Fibroblast of upper back skin (primary cell): ENCODE results near the gene ITPKB.
A peak's percentile ranks its signal among the peaks of the same experiment; 100 is the strongest.

Source experiments
- DNase-seq: peaks from one replicate; pipeline ENCODE4 v3.0.0-alpha.2; 2013

ITPKB gene

DNA sequence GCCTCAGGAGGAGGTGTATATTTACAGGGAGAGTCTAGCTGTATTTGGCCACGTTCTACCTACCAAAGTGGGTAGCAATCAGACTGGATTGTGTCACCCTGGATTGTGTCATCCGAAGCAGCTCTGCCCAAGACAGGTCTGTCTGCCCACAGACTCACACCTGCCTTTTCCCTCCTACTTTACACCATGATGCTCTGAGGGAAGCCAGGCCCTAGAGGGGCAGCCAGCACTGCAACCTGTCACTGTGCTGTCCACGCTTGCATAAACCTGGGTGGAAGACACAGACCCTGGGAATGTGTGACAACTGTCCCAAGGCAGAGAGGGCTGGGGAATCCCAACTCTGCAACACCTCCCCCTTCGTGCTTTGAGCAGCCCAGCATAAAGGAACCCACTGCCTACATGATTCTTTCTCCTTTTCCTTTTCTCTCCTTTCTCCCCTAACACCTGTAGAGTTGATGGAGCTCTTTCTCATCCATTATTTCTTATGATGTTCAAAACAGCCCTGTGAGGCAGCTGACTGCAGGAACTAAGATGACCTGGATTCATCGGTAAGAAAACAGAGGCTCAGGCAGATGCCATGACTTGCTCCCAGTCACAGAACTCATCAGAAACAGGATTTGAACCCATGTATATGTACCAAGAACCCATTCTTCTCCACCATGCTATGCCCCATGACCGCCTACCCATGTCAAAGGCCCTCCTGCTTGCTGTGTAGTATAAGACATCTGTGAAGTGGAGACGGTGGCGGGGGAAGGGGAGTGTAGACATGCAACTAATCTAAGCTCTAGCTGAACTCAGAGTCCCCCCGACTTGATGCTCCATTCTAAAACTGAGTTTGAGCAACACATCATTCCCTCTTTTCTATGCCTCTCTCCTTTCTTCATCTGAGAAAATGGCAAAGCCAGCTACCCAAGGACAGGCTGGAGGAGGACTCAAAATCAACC is 55.9 kb downstream of the ITPKB start:
- no peak for DNase-seq

DNA sequence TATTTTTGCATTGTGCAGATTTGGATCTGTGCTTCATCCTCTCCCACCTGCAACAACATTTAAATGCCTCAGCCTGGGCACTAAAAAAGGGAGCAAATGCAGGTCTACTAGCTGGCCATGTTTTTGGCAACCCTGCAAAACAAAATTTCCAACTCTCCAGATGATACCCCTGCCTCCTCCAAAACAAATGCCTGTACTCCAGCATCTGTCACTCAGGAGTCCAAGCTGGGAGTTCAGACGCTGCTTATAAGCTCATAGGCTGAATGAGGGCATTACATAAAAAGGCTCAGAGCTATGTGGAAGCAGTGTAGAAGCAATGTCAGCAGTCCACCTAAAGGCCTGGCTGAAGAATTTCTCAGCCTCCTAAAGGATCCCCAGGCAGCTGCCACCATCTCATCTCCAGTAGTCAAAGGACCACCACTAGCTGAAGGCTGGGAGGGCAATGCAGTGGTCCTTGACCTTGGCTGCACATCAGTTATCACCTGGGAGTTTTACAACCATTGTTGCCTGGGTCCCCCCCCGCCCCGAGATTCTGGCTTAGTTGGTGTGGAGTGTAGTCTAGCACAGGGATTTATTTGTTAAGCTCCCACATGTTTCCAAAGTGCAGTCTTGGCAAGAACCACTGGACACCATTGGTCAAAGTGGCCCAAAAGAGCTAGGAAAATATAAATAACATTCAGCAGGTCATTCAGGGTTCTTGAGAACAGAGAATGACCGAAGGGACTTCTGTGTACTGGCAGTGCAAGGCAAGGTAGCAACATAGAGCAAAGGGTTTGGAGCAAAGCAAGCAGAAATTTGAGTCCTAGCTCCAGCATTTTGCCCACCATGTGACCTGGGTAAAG is 57.2 kb downstream of the ITPKB start:
- no peak for DNase-seq

GRCh38 chr1:226680653-226681052 is 58.4 kb downstream of the ITPKB start:
- no peak for DNase-seq

DNA sequence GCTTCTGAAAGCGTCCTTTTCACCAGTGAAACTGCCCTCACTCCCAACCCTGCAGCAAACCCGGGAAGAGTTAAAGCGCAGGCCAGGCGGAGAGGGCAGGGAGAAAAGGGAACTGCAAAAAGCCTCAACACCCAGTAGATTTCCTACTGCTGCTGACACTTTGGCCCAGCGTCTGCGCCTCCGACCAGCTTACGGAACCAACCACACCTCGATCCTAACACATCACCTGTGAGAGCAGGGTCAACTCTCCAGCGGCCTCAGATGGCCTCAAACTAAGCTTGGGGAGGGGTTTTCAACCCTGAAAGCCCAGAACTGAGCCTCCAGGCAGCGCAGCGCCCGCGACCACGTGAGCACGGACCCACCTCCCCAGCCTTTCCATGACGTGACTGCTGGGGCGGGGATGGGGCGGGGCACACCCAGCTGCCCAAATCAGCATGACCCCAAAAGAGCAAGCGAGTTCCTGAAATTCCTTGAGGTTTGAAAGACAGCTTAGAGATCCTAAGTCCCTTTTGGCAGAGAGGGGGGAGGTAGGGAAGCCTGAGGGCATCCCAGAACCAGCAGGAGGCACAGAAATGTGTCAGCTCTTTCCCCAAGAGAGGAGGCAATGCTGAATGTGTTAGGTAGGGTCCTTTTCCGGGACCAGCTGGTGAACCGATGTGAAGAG is 59.1 kb downstream of the ITPKB start:
- DNase-seq: peak; percentile 86

DNA sequence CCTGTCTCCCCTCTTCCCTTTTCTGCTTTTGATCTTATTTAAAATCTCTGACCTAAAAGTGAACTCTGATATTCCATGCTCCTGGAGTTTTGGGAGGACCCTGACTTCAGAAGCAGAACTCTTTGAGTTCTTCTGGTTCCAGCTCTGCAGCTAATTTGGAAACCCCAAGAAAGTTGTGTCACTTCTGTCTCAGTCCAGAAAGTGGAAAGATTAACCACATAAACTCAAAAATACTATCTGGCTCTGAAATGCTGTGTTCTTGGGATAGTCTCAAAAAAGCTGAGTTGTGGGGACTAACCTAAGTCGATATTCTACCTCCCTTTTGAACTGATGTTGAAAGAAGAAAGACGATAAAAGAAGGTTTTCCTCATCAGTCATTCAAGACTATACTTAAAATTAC is 59.8 kb downstream of the ITPKB start:
- no peak for DNase-seq

DNA sequence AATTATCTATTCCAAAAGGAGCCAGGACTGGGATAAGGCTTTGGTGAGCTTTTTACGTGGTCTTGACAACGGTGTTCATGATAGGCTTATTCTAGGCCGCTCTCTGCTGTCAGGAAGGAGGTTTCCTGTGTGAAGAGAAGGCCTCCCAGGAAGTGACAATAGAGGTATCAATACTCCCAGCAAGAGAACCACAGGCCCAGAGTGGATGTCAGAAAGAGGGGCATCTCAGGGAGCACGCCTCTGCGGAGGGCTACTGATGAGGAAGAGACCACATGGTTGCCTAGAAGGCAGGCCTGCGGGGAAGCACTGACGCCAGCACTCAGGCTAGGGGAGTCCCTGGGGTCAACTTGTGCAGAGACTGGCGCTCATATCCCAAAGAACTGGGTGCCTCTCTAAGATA is 60.4 kb downstream of the ITPKB start:
- DNase-seq: no peak

- DNase-seq: no peak
Observed at GRCh38 chr1:226678251-226678650, 60.8 kb downstream of the ITPKB start.

GRCh38 chr1:226677027-226678020 is 61.8 kb downstream of the ITPKB start:
- DNase-seq: peak; percentile 80

- no peak for DNase-seq
Observed at GRCh38 chr1:226676381-226676780, 62.7 kb downstream of the ITPKB start.

DNA sequence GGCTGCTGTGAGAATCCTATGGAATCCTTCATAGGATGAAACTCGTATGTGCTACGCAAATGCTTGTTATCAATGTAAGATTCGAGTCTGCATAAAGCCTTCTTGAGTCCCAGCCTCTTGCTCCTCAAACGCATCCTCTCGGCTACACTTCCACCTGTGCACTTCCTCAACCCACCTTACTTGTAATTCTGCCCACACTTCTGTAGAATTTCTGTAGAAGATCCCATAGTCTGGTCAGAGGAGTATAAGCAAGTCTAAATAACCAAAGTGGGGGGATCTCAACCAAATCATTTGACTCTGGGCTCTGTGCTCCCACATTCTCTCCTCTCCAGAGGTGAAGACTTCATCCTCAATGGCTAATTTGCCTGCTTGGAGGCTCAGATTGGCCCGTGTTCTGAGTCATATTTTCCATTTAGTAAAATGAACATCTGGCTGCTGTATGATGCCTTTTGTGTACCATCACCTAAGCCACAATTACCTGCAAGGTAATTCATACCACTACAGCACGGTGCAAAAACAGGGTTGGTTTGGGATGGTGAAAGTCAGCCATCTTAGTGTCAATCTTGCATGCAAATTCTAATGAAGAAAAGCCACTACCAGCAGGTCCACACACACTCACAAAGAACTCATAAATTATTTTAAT is 63.2 kb downstream of the ITPKB start:
- DNase-seq: no peak

GRCh38 chr1:226674892-226675714 is 64.0 kb downstream of the ITPKB start:
- DNase-seq: no peak

DNA sequence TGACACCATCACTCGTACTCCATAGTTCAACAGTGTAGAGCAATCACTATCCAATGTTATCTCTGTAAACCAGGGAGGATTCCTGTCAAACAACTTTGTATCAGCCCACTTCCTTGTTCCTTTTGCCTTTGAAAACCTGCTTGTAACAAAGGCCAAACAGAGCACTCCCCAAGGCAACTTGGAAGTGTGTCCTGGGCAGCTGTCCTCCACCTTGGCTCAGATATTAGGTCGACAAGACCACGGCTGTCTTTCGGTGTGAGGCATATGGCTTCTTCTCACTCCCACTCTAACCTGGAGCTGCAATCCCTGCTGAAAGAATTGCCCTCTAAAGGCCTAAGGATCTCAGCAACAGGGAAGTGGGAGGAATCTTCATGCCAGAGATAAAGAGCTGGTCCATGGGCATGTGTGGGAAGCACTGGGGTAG is 66.7 kb downstream of the ITPKB start:
- DNase-seq: no peak

DNA sequence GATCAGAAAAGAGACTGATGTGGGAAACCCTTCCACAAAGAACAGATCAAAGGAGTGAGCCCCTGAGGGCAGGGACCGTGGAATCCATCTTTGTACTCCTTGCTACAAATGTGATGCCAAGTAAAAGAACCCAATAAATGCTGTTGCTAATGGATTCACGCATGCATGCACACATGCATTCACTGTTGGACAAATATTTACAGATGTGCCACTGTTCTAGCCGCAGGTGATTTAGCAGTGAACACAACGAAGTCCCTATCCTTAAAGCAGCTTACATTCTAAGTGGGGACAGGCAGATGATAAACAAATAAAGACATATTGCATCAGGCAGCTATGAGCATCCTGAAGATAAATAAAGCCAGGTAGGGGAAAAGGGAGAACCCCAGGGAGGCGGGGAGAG is 67.8 kb downstream of the ITPKB start:
- DNase-seq: no peak

- DNase-seq: no peak
Observed at GRCh38 chr1:226670073-226670472, 69.0 kb downstream of the ITPKB start.

DNA sequence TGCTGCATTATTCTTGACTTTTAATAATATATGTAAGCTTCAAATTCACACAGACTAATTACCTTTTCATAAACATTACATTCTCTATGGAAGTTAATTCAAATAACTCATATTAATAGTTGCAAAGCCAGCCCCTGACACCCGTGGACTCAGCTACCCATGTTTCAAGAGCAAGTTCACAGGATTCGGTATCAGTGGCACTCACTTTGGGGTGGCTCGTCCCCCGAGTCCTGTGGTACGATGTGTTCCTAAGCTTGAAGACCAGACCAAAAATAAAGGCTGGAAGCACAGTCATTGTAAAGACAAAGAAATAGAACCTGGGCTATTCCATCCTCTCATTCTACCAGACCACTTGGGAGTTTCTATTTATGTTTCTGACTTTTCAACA is 70.9 kb downstream of the ITPKB start:
- no peak for DNase-seq

GRCh38 chr1:226666692-226667091 is 72.4 kb downstream of the ITPKB start:
- no peak for DNase-seq

DNA sequence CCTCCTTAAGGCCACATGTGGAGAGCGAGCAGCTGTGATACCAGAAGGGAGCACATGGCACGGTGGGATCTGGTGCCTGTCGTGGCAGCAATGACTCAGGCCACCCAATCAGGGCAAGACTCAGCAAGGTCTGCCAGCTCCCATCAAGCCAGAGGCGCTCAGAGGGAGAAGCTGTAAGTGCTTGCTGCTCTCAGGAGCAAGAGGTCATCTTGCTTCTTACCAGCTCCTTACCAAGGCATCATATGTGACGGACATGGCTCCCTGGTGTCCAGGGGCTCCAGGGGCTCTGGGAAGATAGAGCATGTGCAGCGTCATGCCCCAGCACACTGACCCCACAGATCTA is 72.9 kb downstream of the ITPKB start:
- no peak for DNase-seq

DNA sequence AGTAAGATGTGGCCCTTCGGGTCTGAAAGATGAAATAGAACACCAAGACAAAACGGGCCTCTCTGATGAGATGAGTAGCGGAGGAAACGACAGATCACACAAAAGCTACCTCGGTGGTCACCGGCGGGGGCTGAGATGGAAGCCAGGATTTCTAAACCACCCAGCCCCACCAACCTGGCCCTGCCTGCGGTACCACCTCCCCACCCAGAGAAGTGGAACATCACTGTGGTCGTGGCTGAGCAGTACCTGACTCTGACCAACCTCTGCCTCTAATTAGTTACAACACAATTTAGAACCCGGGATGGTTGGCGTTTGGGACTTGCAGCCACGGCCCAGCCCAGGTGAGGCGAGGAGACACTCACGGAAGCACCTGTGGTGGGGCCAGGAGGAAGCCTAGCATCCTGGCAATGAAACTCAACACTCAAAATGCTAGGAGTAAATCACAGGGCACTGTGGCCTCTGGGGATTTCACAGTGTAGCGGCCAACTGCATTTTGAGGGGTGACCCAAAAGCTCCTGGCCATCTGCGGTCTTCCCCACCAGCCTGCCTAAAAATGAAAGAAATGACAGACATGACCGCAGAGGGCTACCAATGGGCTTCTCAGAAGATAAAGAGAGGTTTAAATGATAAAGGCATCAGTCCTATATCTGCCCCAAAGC is 73.4 kb downstream of the ITPKB start:
- DNase-seq: no peak

DNA sequence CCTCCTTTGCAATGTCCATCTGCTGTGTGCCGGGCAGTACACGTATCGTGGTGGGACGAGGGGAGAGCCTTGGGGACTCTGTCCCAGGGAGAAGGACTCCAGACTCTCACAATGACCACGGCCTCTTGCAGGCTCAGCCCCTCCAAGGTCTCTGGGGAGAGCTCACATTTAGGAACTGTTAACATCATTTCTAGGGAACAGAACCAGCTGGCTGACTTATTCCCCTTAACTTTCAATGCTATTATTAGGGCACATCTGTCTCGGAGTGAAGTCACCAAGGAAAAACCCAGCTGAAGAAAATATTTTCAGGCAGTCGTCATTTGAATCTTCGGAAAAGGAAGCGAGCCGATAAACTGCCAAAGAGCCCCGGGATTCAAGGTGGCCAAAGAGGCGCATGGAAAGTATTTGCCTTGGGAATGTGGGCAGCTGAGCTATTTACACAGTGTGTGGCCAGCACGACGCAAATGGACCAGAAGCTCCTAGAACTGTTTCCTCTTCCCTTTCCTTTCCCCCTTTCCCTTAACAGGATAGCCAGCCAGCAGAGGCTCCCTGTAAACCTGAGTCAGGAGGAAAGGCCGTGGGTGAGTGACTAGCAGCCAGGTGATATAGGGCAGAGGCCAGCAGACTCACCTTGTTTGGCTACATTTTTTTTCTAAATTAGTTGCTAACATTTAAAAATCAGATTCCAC is 74.5 kb downstream of the ITPKB start:
- peak; percentile 92 for DNase-seq

DNA sequence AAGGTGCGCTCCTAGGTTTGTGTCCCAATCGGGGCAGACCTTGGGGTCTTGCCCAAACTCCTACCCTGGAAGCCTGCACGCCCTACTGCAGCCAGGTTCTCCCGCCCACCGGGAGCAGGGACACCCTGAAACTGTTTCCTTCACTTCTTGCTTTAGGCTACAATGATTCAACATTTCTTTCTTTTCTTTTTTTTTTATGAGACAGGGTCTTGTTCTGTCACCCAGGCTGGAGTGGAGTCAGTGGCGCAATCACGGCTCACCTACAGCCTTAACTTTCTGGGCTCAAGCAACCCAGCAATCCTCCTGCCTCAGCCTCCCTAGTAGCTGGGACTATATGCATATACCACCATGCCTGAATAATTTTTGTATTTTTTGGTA is 75.8 kb downstream of the ITPKB start:
- no peak for DNase-seq
